GM19099 (cell line): Measurements from ENCODE around the gene VSNL1.

Experiments
- POLR2A ChIP-seq: IDR thresholded peaks from 3 replicates; pipeline ENCODE4 v1.6.1; 2011; ENCODE audit warnings: low read depth; ENCODE audit not compliant: insufficient read length; ENCODE audit errors: extremely low read depth

Gene VSNL1

GRCh38 chr2:17558878-17559277 lies 18.4 kb downstream of the VSNL1 start:
- TF ChIP-seq POLR2A: no peak

GRCh38 chr2:17571681-17572080 lies 31.2 kb downstream of the VSNL1 start:
- no peak for TF ChIP-seq POLR2A

GRCh38 chr2:17573085-17573803 lies 32.7 kb downstream of the VSNL1 start:
- no peak for TF ChIP-seq POLR2A

- no peak for TF ChIP-seq POLR2A
These were observed 33.3 kb downstream of the VSNL1 start for GRCh38 chr2:17573804-17574175.

GRCh38 chr2:17574406-17575073 lies 34.0 kb downstream of the VSNL1 start:
- TF ChIP-seq POLR2A: no peak

GRCh38 chr2:17576802-17577201 lies 36.3 kb downstream of the VSNL1 start:
- no peak for TF ChIP-seq POLR2A

DNA sequence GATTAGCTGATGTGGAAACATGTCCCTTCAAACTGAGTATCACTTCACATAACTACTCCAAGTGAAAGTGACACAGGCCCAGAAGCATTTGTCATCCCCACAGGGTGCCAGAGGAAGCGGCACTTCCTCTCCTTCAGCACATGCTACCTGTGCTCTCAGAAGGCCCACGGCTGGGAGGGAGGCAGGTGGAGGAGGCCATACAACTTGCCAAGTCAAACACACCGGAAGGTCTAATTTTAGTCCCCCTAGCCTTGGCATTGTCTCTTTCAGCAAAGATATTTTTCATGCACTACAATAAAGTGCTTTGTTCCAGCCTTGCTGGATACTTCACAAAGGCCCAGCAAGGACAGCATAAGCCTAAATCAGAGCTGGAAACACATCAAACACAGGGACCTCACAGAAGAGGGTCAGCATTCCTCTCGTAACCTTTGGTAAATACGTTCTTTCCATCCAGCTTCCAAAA lies 38.0 kb downstream of the VSNL1 start:
- TF ChIP-seq POLR2A: no peak

GRCh38 chr2:17579605-17580318 lies 39.3 kb downstream of the VSNL1 start:
- no peak for TF ChIP-seq POLR2A

DNA sequence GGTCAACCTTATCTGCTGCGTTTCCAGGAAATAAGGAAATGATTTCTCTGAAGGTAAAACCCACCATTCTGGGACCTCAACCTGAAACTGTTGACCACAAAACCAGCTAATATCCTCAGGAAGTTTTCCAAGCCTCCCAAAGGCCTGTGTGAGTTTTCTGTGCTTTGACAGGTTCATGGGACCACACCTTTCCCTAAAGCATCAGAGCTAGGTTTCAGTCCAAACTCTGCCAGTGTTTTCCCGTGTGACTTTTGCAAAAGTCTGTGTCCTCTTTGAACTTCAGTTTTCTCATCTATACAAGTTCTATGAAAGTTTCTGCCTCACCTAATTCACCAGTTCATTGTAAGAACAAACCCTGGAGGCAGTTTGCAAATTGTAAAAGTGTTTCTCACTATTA lies 39.8 kb downstream of the VSNL1 start:
- no peak for TF ChIP-seq POLR2A

GRCh38 chr2:17581831-17582230 lies 41.3 kb downstream of the VSNL1 start:
- TF ChIP-seq POLR2A: no peak

DNA sequence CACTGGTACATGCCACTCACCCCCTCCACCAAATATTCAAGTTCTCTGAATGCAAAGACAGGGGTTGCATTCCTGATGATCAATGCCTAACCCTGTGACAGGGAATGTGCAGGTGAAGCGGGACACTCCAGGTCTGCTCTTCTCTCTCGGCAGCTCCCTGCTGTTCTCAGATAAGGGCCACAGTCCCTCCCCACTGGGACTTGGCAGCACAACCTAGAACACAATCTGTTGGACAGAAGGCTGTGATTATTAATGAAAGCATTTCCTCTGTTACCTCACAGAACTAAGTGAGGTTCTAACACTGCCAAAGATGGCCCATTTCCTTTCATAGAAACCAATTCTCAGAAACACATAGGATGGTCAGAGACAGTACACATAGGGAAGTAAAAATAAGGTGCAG lies 42.7 kb downstream of the VSNL1 start:
- TF ChIP-seq POLR2A: no peak

GRCh38 chr2:17583646-17584045 lies 43.1 kb downstream of the VSNL1 start:
- no peak for TF ChIP-seq POLR2A

DNA sequence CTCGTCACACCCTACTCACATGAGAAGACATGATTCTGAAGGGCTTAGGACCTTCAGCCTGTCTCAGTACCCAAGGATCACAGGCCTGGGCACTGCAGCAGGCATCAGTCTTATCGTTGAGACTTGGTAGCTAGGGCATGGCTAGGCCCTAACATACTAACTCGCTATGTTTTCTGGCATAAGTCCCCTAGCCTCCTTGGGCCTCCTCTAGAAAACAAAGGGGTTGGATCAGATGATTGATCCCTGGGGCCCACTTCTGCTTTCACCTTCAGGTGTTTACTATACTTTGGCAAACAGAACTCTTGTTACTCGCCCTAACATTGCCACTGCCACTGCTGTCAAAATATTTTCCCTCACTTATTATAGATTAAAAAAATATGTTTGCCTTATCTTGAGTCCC lies 44.2 kb downstream of the VSNL1 start:
- TF ChIP-seq POLR2A: no peak

- TF ChIP-seq POLR2A: no peak
These were observed 47.0 kb downstream of the VSNL1 start for GRCh38 chr2:17587469-17587868.

GRCh38 chr2:17588031-17588430 lies 47.5 kb downstream of the VSNL1 start:
- no peak for TF ChIP-seq POLR2A
